Smooth muscle cell (in vitro differentiated cells): ENCODE data around the gene LRRC47. TPM values are rescaled to one million over a fixed set of nuclear protein-coding genes. Genes with fewer than 3 reads are reported as not detected.
"Not testable (repeated sequence)": the region's sequence is repeated elsewhere in the genome, so short reads cannot be mapped to it uniquely, and the experiment has no call there.

Experiments used
- DNase-seq: peaks from one replicate; lab custom pipeline; 2025; ENCODE audit not compliant: unreplicated experiment; lab: John Stamatoyannopoulos, UW
- H2AFZ ChIP-seq: fragments of 200-600 bp; sonication (generic); 2 replicates; pipeline ENCODE4 v1.6.0; 2016; ENCODE audit warnings: antibody characterized with exemption, low read depth, mild to moderate bottlenecking
- H3F3A ChIP-seq: fragments of 200-600 bp; sonication (generic); 2 replicates; pipeline ENCODE4 v1.6.0; 2017; ENCODE audit warnings: antibody characterized with exemption, low read depth
- H3K27ac ChIP-seq: fragments of 200-600 bp; sonication (generic); 2 replicates; pipeline ENCODE4 v1.5.1; 2016; ENCODE audit warnings: low read depth, mild to moderate bottlenecking
- H3K27me3 ChIP-seq: fragments of 200-600 bp; sonication (generic); 2 replicates; pipeline ENCODE4 v1.6.1; 2016; ENCODE audit warnings: low read depth, mild to moderate bottlenecking
- H3K36me3 ChIP-seq: fragments of 200-600 bp; sonication (generic); 2 replicates; pipeline ENCODE4 v1.5.1; 2016; ENCODE audit warnings: low read depth
- H3K4me1 ChIP-seq: fragments of 200-600 bp; sonication (generic); 2 replicates; pipeline ENCODE4 v1.5.1; 2016; ENCODE audit warnings: low read depth
- H3K4me2 ChIP-seq: fragments of 200-600 bp; sonication (generic); 2 replicates; pipeline ENCODE4 v1.6.0; 2016; ENCODE audit warnings: mild to moderate bottlenecking
- H3K4me3 ChIP-seq: fragments of 200-600 bp; sonication (generic); 2 replicates; pipeline ENCODE4 v1.5.1; 2016; ENCODE audit warnings: mild to moderate bottlenecking
- H3K79me2 ChIP-seq: fragments of 200-600 bp; sonication (generic); 2 replicates; pipeline ENCODE4 v1.6.0; 2016; ENCODE audit warnings: low read depth, mild to moderate bottlenecking
- H3K9ac ChIP-seq: fragments of 200-600 bp; sonication (generic); 2 replicates; pipeline ENCODE4 v1.6.0; 2016; ENCODE audit warnings: low read depth
- H3K9me3 ChIP-seq: fragments of 200-600 bp; sonication (generic); replicated peaks from 2 replicates; pipeline ENCODE4 v1.5.1; 2016; ENCODE audit warnings: low read depth
- H4K20me1 ChIP-seq: fragments of 200-600 bp; sonication (generic); 2 replicates; pipeline ENCODE4 v1.6.0; 2016; ENCODE audit warnings: low read depth
- CTCF ChIP-seq: fragments of 200-600 bp; sonication (generic); IDR thresholded peaks from 2 replicates; pipeline ENCODE4 v1.5.1; 2017; ENCODE audit warnings: borderline replicate concordance, mild to moderate bottlenecking, antibody characterized with exemption; ENCODE audit not compliant: insufficient read depth, poor library complexity, severe bottlenecking
- WGBS: methylation state at CpG from one replicate; pipeline ENCODE4 v1.1.7; 2016; ENCODE audit warnings: low lambda C conversion rate; 5-methylcytosine and 5-hydroxymethylcytosine counted together
- polyA plus RNA-seq: library from polyadenylated mRNA; unstranded; fragments of >200 nt; fragmentation: Nextera tagmentation; extraction: Ambion mirVana; gene quantifications from 2 replicates; pipeline ENCODE4 v1.2.1, GENCODE V29; 2016
- total RNA-seq: library from RNA; depleted of rRNA; stranded (reverse); fragments of >200 nt; gene quantifications from 2 replicates; pipeline ENCODE4 v1.2.3, GENCODE V29; 2014

LRRC47 gene
- total and polyA plus RNA-seq, 2 experiments from 2014 or later = 24.9 to 38.0 TPM

- Histone ChIP-seq H3K9me3 (no peaks in the 10 kb centered on the region), H4K20me1 (no peaks in the 10 kb centered on the region), H3K9ac (no peak overlapping the region), H2AFZ (no peak overlapping the region), H3F3A (no peaks in the 10 kb centered on the region), H3K4me1 (no peaks in the 10 kb centered on the region), H3K36me3 (peaks cover 3% of the 10 kb centered on the region), H3K79me2 (no peaks in the 10 kb centered on the region), H3K4me3 (no peak overlapping the region), H3K27me3 (no peaks in the 10 kb centered on the region), H3K4me2 (no peak overlapping the region), H3K27ac (no peak overlapping the region)
- no peak for TF ChIP-seq CTCF
- DNase-seq = no peak
- WGBS = 80% methylated on average over 7 of the region's 7 CpGs
Observed at GRCh38 chr1:3809680-3810079, 13.4 kb upstream of the LRRC47 start.

GRCh38 chr1:3807769-3808168, 11.5 kb upstream of the LRRC47 start:
- no peak for DNase-seq
- Histone ChIP-seq H3K27me3 (no peaks in the 10 kb centered on the region), H2AFZ (no peak overlapping the region), H4K20me1 (no peaks in the 10 kb centered on the region), H3K4me1 (no peaks in the 10 kb centered on the region), H3K36me3 (no peaks in the 10 kb centered on the region), H3K27ac (no peak overlapping the region), H3K79me2 (no peaks in the 10 kb centered on the region), H3K9ac (no peak overlapping the region), H3K4me2 (no peak overlapping the region), H3K4me3 (no peak overlapping the region), H3K9me3 (no peaks in the 10 kb centered on the region), H3F3A (no peaks in the 10 kb centered on the region)
- TF ChIP-seq CTCF = no peak
- WGBS = 71% methylated on average over 5 of the region's 5 CpGs

- DNase-seq = no peak
- H3F3A ChIP-seq = no peaks in the 10 kb centered on the region
- no peaks in the 10 kb centered on the region for H3K9me3 ChIP-seq
- no peaks in the 10 kb centered on the region for H3K79me2 ChIP-seq
- H3K36me3 ChIP-seq = no peaks in the 10 kb centered on the region
- WGBS = 93% methylated on average over 11 of the region's 11 CpGs
- H2AFZ ChIP-seq = no peak overlapping the region
- TF ChIP-seq CTCF = no peak
- H4K20me1 ChIP-seq = no peaks in the 10 kb centered on the region
- H3K27me3 ChIP-seq = no peaks in the 10 kb centered on the region
- no peak overlapping the region for H3K9ac ChIP-seq
- no peak overlapping the region for H3K4me3 ChIP-seq
- no peak overlapping the region for H3K4me2 ChIP-seq
- no peaks in the 10 kb centered on the region for H3K4me1 ChIP-seq
- no peak overlapping the region for H3K27ac ChIP-seq
Observed at GRCh38 chr1:3805038-3805437, 8.7 kb upstream of the LRRC47 start.

- 81% methylated on average over 7 of the region's 7 CpGs for WGBS
- DNase-seq, H3K9ac ChIP-seq, H3K4me1 ChIP-seq, H3K79me2 ChIP-seq, H2AFZ ChIP-seq, H3K9me3 ChIP-seq, H3K27me3 ChIP-seq, H3K4me2 ChIP-seq, H3K4me3 ChIP-seq, H3K36me3 ChIP-seq, H3K27ac ChIP-seq, H3F3A ChIP-seq, H4K20me1 ChIP-seq: not testable (repeated sequence)
Observed at GRCh38 chr1:3804627-3804944, 8.3 kb upstream of the LRRC47 start.
